ENCODE results near the gene ARSB.

Gene ARSB

DNA sequence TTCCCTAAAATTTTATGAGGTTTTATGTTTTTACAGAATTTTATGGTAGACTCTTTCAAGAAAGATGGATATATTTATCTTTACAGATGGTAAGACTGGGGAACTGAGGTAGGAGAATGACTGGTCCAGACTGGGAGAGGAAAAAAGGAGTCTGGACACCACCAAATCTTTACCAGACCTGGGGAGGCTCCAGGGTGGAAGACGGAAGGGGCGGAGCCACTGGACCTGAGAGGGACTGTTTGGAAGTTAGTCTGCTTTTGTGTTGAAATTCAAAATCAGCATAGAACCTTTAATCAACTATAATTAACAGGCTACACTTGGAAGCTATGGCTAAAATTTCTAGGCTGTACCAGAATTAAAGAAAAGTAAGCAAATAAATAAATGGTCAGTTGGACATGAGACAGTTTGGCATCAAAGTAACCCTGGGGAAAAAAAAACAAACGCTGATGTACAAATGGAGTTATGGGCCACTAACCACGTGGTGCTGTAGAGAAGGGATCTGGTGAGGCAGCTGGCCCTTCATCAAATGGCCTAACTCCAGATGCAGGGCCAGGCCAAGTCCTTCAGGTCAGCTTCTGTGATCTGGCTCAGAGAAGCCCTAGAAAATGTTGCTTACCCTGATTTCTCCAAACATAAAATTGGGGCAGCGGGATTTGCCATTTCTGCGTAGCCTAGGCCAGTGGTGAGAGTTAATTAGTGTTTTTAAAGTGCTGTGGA lies 155.1 kb downstream of the ARSB start:
- no peak for DNase-seq

DNA sequence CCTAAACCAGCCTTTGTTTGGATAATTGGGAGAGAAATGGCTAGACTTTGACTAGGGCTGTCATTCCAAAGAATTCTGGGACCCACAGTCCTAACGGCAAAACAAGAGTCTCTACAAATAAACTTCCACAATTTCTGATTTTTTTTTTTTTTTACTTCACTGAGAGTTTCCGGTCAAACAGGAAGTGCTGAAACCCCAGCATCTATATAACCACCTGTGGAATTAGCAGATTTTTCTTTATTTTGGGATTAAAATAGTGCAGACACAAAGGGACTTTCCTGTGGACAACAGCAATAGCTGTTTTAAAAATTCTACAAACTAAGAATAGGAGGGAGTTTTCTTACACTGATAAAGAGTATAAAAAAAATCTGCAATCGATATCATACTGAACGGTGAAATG lies 157.4 kb downstream of the ARSB start:
- DNase-seq, result no peak

DNA sequence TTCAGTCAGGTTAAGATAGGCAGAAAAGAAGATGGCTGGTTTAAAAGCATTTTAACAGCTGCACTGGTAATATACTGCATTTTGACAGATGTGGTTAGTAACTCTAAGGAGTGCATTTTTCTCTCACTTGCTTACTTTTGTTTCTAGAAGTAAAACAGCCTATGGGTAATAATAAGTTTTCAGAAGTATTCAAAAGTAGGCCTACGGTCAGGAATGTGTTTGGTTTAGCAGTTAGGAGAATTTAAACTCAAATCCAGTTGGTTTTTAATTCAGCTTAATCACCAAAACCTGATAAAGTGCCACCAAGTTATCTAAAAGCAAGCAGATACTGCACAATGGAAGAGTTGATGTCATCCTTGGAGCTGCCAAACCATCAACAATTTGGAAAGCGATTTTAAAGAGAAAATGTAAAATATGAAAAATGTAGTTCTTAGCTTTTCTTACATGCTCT lies 160.3 kb downstream of the ARSB start:
- no peak for DNase-seq

DNA sequence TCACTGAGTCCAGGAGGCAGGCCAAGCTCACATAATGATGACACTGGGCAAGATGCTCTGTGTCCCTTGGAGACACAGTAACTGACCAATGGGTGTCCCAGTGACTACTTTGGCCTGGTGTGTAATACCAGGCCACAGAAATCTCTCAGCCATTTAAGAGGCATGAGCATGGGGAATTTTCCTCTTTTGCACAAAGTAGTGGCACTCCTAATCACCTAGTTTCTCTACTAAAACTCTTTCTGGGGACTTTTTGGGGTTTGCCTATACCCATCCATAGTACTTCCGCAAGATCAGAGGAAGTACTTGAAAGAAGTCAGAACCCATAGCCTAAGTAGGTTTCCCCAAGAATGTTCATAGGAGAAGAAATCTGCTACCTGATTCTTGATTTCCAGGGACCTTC lies 161.9 kb downstream of the ARSB start:
- no peak for DNase-seq

DNA sequence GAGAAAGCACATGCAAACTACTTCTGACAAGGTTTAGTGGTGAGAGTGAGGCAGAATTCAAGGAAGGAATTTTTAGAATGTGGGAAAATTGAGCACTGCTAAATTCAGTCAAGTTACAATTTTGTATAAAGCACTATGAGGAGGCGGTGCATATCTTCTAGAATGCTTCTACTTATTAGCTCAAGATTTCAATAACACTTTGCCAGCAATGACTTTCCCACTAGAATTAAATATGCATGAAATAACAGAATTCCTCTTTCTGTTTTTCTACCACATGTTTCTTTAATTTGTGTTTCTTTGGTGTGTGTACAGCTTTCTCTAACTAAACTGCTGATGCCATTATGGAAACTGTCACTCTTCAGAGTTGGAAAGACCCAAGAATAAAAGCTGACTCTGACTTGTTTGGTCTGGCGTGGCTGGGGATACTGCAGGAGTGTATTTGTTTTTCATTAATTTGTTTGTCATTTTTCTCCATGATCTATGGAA lies 163.5 kb downstream of the ARSB start:
- DNase-seq, result no peak

DNA sequence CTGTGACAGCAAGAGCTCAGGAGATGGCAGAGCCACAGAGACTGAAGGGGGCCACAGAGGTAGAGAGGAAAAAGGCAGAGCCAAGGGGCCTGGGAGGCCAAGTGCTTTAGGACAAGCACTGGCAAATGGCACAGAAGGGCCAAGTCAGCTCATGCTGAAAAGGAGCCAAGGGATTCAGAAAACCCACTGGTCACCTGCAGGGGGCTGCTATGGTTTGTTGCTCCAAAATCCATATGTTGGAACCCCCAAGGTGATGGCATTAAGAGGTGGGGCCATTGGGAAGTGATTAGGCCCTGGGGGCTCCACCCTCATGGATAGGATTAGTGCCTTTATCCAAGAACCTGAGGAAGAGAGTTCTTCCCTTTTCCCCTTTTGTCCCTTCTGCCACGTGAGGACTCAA lies 165.4 kb downstream of the ARSB start:
- no peak for DNase-seq

DNA sequence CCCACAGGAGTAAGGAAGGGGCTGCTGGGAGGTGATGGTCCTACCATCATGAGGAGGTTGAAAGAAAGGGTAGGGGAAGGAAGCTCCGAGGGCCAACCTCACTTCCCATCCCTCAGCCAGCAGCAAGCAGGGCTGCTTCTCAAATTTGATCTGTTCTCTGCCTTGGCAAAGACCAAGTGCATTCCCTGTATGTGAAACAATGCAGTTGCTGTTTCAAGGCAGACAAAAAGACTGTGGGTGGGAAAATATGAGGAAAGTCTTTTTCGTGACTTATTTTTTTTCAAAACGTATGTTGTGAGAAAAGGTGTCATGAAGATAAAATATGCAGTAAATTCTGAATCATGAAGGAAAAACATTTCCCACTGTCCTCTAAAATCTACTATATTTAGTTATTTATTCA lies 165.9 kb downstream of the ARSB start:
- no peak for DNase-seq

DNA sequence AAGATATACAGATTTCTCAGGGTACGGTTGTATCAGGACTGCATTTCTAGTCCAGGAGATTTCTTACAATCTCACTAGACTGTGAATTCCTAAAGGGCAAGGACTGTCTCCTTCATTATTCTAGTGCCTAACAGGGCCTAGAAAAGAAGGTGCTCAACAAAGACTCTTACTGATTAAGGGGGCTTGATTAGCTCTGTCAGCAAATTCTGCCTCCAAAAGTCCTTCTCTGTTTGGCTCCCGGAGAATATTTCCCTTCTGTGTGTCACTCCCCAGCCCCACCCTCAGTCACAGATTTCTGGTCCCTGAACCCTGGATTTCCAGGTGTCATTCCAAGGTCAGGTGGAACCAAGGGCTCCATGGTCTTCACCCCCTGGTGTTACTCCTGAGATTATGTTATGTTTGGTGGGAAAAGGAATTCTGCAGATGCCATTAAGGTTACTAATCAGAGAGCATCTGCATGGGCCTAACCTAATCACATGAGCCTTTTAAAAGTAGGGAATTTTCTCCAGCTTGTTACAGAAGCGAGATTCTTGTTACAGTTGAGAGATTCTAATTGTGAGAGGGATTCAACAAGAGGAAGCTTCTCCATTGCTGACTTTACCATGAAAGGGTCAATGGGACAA lies 168.9 kb downstream of the ARSB start:
- no peak for DNase-seq

DNA sequence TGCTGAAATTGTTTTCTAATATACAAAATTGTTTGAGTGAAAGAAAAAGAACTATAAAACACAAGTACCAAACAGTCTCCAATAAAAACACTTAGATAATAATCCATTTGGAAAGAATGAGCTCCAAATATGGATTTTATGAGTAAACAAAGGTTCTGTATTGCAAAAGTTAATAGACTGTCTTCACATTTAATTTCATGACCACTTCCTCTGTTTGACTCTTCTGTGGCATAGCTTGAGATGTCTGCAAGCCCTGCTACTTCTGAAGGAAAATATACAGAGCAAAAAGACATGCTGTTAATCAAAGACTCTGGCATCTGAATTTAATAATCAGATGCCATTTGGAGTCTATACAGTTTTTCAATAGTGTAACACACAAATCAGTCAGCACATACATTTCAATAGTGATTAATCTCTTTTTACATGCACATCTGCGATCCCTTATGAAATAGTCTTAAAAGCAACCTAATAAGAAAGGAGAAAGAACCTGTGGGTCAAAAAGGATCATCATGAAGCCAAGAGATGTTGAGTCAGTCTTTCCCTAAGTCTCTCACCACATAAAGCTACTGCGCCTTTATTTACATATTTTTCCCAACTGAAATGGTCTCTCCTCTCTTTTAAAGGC lies 171.1 kb downstream of the ARSB start:
- no peak for DNase-seq

DNA sequence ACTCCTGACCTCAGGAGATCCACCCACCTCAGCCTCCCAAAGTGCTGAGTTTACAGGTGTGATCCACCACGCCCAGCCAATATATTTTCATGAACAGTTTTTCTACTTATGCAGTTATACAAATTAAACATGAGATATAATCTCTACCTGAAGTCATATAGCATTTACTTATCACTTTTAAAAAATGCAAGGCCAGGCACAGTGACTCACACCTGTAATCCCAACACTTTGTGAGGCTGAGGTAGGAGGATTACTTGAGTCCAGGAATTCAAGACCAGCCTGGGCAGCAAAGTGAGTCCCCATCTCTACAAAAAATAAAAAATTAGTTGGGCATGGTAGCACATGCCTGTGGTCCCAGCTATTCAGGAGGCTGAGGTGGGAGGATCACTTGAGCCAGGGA lies 171.8 kb downstream of the ARSB start:
- DNase-seq, result no peak

DNA sequence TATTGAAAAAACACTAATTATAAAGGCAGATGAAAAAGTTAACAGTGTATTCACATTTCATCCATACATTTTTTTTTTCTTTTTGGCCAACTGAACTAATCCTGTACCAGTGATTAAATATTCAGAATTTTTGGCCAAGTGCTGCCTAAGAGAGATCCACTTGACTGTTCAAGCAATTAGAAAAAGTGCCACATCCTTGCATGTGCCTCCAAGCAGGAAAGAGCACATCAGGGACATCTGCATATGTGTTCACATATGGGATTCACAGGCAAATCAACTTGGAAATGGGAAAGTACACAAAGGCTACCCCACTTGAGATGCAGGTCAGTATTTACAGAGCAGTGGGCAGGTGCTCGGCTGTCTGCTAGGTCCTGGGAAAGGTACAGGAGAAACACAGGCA lies 173.2 kb downstream of the ARSB start:
- DNase-seq, result no peak

DNA sequence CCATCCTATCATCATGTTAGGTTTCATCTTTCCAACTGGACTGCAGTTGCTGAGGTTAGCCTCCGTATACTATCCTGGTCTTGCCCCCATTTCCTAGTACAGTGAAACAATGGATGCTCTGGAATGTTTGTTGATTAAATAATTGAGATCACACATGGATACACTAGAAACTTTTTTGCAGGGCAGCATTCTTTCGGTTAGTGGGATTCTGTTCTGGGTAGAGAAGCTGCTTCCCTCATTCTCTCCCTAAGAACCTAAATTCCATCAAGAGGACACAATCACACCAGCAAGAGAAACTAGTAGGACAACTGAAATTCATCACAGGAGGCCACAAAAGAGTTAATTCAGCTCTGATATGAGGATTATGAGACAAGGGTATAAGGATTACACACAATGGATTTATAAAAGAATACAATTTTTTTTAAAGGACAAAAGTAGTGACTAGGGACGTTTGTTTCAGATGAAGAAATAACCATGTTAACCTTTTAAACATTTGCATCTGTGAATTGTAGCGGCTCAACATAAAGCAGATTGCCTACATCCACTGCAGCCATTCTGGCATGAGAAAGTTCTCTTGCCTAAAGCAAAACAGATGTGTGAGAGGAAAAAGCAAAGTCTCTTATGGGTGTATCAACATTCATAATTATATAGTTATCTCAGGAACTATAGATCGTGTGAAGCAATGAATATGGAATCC lies 173.8 kb downstream of the ARSB start:
- DNase-seq, result no peak

DNA sequence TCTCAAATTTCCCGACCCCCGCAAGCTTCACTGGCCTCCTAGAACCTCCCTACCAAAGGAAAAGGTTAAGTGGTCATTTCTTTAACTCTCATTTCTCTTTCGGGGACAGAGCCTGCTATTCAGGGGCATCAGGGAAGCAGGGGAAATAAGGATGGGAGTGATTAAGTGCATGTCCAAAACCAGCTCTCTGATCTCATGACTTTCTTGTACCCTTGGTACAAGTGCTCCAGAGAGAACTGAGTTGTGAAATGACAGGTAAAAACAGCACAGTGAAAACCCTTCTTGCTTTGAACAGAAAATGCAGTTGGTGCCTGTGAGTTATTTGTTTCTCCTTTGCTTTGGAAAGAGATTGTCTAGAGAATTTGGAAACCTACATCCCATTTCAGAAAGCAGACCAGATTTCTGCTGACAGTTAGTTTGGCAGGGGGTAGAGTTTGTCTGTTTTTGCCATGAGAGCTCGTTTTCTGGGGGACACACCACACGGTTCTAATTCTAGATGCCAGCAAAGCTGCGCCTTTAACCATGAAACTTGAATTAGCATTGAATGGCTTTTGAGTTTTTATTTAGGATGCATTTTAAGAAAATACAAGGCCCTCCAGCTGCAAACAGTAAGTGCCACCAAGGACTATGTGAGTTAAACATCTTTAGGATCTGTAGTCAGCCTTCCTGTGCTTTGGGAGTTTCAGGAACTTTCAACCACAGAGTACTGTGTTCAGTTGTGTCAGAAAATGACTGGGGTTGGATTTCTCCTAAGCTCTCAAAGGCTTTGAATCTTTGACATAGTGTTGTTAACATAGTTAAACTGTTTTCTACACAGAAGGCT lies 174.8 kb downstream of the ARSB start:
- no peak for DNase-seq

DNA sequence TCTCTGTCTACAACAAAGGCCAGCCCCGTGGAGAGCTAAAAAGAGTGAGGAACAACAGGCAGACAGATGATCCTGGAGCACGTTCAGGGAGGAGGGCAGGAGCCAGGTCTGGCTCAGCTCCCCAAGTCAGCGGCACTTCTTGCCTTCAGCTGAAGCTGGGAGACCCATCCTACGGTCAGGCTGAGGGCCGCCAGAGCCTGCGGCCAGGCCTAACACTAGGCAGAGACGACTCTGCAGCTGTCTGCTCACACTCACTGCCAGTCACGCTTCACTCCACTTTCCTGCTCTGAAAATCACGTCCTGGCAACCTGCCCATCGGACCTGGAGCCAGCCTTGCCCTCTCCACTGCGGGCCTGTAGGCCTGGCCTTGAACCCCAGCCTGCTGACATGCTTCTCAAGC lies 175.7 kb downstream of the ARSB start:
- DNase-seq, result no peak

DNA sequence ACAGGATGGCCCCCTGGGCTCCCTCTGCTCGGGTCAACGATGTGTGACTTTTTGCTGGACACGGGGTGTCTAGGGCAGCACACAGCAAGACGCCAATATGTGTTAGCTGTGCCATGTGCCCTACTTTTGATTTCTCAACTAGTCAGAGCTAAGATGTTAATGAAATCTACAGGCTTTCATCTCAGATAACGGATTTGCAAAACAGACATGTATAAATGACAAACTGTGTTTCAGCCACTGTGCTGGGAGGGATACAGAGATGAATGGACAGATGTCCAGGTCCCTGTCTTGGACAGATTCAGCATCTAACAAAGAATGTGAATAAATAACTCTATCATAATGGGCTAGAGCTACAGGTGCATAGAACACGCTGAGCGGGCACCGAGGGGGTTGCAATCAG lies 176.3 kb downstream of the ARSB start:
- no peak for DNase-seq

DNA sequence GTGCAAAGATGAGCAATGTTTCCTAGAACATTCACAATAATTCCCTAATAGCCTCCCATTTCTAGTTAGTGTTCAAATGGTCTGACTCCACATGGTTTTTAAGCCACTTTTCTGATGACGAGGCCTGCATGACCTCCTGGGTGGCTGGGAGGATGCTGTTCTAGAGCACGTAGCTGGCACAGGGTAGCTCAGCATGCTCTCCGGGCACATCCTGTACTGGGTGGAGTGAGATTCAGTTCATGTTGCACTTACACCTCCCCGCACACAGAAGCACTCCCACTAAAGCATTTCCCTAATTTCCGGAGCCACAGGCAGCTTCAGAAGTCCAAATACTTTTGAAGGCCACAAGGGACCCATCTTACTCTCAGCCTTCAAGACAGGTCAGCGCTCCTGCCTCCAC lies 176.7 kb downstream of the ARSB start:
- no peak for DNase-seq

DNA sequence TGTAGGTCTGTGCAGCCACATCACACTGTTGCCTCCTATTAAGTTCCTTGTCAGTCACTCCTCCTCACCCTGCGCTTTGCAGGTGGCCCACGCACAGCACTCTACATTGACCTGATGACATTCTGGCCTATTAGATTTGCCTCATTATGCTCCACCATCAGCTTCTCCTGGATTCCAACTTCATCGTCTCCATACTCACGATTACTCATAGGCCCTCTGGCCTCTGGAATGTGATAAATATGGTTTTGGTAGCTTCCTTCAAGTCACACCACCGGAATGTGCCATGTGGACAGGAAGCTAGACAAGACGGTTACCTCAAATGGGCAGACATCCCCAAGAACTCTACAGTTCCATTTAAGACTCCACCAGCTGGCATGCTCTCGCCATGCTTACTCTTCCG lies 178.6 kb downstream of the ARSB start:
- DNase-seq, result peak; percentile 54

DNA sequence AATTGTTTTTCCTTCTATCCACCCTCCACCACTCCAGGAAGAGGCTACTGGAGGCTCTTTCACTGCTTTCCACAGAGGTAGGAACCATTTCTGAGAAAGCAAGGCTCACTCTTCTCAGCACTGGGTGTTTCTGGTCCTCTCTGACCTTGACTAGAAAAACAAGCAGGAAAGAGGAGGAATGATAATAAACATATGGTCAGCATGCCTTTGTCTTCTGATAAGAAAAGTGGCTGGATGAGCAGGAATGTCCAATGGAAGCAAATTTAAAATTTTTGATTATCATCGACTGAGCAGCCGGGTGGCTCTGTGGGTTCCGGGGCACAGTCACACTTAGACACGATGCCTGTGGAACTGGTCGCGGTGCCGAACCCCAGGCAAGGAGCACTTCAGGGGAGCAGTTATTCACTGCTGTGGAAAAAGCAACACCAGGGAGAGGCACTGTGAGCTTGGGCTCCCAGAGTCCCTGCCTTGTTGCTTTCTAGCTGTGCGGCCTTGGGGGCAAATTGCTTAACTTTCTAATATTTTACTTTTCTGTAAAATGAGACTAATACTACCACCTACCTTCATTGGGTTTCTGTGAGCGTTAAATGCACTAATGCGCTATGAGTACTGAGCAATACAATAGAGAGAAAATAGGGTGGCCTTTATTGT lies 179.5 kb downstream of the ARSB start:
- DNase-seq, result no peak

DNA sequence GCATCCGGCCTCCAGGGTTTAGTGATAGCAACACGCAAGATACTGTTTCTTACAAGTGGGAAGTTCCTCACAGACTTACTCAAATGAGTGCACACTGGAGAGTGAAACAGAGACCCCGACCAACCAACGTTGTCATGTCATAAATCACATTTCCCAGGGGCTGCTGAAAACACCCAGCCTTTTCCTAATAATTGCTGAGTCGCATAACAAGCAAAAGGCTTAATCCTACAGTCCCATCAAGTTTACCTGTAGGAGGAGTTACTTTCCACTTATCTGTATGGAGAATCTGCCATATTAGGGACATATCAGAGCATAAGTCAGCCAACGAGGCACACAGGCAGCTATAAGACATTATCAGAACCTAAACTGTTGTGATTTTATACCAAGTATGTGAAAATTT lies 180.1 kb downstream of the ARSB start:
- no peak for DNase-seq

DNA sequence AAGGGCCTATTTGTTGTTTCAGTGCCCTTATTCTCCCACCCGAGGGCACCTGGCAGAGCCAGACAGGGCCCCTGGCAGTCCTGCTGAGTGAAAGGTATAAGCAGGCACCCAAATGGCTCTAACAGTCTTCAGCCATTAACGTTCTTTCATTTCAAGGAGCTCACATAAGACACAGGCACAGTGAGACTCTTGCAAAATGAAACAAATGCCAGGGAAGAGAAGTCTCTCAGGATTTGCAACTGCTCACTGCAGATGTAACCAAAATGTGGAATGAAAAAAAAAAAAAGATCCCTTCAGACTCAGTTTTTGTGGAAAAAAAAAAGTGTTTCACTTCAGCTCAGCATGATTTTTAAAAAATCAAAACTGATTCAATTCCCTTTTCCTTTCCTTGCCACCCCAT lies 181.2 kb downstream of the ARSB start:
- no peak for DNase-seq

DNA sequence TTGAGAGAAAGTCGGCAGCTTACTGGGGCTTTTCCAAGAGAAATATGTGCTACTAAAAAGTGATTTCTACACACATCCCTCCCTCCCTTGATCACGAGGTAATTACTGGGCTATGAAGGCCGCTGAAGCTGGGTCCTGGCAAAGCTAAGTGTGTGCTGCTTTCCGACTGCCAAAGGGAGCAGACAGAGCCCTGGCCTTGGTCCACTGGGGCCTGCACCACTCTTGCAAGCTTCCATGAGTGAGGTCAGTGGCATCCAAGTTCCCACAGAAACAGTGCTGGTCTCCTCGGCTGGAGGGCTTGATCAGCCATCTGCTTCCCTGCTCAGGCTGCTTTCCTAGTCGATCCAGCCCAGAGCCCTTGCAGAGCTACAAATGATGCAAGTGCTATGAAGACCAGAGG lies 181.8 kb downstream of the ARSB start:
- no peak for DNase-seq

DNA sequence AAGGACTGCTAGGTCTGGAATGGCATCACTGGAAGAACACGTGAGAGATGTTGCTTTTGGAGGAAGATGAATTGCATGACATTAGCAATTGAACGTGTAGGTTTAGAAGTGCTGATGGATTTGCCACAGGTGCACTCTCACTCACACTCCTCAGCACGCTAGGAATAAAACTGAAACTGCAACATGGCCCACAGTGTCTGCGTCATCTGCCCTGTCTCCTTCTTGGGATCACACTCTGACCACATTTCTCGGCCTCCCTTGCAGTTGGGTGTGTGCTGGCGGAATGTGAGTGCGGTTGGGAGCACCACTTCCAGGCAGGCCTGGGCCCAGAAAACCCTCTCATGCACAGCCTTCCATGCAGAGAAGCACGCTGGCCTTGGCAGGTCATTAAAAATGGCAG lies 183.7 kb downstream of the ARSB start:
- DNase-seq, result no peak

All from retina (tissue), 1 donor.